ENCODE data around the gene MMP3. TPM values are rescaled to one million over a fixed set of nuclear protein-coding genes. Genes with fewer than 3 reads are reported as not detected.

The MMP3 gene
- total RNA-seq, 1 experiment from 2014 or later, result not detected

DNA sequence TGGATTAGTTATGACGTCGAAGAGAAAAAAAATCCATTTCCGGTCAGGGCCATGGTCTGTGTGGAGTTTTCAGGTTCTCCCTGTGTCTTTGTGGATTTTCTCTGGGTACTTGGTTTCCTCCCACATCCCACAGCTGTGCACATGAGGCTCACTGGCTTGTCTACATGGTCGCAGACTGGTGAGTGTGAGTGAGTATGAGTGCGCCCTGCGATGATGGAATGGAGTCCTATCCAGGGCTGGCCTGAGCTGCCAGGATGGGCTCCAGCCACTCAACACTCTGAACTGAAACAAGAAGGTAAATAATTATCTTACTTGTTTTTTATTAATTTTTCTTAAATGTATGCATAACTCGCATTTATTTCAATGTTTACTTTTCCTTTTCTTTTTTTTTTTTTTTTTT lies 10.8 kb downstream of the MMP3 start:
- DNase-seq (ENCODE audit: low spot score), result no peak

DNA sequence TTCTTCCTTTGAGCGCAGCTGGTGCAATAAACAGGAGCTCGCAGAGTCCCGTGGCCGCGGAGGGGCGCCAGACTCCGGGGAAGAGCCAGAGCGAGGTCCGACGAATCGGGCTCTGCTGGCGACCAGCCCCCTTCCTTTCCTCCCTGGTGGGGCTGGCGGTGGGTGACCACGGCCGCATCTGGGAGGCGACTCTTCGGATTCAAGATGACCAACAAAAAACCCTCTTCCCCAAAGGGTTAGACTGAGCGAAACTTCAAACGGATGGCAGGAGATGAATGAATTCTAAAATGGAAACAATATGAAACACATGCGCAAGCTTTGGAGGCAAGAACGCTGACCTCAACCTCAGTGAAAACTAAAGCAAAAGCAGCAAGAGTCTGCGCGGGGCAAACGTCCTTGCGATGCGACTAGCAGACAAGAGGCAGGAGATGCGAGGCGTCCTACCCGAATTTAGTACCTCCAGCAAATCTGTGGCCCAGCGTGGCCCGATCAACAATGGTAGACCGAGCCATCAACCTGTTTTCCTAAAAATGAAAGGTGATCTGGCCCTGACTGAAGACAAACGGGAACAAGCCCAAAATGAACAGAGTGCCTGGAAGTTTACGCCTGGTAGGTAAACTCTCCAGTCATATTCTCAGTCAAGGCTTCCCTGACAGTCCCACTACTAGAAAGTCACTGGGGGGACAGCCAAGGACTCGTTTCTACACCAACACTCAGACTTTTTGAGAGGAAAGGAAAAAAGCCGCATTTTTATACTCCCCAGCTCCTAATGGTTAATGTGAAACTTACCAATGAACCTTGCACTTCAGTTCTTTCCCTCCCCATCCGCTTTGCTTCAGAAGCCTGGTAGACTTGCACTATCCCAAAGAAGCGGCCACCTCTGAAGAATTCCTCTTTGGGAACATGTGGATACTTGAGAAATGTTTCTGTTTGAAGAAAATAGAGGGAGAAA lies 11.6 kb downstream of the MMP3 start:
- no peak for DNase-seq (ENCODE audit: low spot score)

DNA sequence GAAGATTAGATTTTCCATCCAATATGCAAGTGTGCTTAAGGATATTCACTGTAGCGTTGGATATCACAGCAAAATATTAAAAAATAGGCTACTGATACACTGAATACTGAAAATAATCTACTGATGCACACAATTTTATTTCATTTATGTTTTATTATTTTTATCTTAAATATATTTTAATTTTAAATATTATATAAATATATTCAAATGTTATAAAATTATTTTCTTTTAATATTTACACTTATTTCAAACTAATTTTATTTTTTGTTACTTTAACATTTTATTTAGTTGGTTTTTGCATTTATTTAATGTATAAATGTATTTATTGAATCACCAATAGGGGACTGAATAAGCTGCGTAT lies 12.3 kb downstream of the MMP3 start:
- no peak for DNase-seq (ENCODE audit: low spot score)

DNA sequence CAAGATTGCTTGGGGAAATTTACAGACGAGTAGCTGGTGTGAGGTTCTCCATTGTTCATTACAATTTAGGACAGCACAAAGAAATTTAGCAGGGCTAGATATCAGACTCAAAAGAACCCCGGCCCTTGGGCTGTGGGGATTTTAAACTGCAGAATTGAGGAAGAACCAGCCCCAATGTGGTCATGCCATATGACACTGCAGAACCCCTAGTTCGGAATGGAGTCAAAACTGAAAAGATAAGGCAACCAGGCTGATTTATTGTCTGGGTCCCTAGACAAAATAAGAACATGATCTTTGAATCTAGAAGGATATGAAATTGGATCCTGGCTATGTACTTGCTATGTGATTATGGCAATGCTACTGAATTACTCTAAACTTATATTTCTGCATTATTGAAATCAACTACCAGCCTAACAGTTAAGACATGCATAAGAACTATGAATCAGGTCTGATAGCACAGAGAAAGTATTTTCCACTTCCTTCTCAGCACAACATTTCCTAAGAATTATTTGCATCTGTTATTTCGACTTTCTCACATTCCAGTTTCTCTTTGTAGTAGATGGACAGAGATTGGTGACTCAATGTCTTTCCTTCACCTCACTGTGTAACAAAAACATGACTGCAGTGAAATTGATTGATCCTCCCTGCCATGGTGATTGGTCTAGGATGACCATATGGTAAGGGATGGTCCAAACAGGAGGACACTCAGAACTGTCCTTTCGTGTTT lies 13.2 kb downstream of the MMP3 start:
- DNase-seq (ENCODE audit: low spot score), result no peak

DNA sequence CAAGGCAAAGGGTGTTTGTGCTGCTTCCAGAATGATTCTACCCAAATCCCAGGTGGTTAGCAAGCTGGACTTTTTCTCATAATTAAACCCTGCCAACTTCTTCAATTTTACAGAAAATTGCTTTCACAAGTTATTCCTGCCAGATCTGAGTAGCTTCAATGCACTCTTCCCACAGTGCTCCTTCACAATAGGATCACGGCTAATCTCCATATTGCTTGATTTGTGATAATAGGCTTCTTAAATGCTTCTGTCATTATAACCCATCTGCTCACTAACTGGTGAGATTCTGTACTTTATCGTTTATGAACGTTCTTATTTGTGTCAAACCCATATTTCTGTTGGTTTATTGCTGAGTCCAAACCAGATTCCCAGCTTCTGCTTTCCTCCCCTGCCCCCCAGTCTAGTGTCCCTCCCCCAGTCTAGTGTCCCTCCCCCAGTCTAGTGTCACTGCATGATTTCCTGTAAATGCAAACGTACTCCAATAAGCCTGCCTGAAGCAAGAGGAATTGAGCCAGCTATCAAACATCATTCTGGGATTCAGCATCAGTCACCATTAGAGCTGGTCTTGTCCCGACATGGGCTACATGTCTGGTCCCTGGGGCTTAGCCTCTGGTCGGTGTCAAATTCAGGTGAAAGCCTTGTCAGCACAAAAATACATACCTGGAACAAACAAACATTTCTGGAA lies 14.0 kb downstream of the MMP3 start:
- no peak for DNase-seq (ENCODE audit: low spot score)

DNA sequence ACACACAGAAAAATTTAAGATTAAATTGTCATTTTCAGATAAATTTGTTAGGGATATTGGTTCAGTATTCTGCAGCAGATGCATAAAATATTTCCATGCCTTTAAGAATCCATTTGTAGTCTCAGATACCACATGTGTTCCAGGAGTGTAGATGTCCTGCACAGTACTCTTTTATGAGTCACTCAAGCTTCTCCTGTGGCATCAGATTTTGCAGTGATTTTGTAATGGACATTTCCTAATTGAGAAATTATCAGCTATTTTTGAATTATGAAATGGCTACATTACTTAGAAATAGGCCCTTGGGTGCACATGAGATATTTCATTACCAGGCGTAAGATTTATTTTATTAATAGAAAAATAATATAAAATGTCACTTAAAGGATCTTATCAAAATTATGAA lies 18.9 kb downstream of the MMP3 start:
- DNase-seq (ENCODE audit: low spot score), result no peak

DNA sequence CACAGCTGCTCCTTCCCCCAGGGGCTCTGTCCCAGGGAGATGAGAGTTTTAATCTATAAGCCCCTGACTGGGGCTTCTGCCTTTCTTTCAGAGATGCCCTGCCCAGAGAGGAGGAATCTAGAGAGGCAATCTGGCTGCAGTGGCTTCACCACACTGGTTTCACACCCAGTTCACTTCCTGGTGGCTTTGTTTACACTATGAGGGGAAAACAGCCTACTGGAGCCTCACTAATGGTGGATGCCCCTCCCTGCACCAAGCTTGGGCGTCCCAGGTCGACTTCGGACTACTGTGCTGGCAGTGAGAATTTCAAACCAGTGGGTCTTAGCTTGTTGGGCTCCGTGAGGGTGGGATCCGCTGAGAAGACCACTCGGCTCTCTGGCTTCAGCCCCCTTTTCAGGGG lies 23.9 kb downstream of the MMP3 start:
- no peak for DNase-seq (ENCODE audit: low spot score)

DNA sequence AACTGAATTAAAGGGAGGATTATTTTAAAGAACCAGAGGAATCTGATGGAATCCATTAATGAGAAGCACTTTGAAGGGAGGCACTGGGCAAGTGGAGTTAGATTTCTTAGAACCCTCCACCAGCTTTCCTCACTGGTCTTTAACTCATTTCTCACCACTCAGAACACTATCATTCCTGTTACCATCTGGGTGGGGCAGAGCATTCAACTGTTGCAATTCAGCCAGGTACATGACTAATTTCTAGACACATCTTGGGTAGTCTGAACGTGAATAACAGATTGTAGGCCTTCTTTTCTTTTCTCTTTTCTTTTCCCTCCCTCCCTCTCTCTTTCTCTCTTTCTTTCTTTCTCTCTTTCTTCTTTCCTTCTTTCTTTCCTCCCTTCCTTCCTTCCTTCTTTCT lies 29.9 kb downstream of the MMP3 start:
- DNase-seq (ENCODE audit: low spot score), result no peak

DNA sequence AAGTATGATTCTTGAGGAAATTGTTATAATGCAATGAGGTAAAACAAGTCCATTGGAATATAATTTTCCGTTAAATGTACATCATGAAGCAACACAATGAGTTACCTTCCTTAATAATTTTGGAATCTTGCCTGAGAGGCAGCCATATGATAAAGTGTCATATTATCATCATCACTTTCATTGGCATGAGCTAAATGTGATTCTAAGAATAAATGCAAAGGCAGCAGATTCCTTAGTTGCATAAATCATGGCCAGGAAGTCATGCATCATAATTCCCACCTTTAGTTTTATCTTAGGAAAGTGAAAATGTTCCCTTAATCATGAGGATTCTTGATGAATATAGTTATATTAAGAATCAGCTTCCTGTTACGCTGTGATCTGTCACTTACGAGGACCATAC lies 31.2 kb downstream of the MMP3 start:
- no peak for DNase-seq (ENCODE audit: low spot score)

DNA sequence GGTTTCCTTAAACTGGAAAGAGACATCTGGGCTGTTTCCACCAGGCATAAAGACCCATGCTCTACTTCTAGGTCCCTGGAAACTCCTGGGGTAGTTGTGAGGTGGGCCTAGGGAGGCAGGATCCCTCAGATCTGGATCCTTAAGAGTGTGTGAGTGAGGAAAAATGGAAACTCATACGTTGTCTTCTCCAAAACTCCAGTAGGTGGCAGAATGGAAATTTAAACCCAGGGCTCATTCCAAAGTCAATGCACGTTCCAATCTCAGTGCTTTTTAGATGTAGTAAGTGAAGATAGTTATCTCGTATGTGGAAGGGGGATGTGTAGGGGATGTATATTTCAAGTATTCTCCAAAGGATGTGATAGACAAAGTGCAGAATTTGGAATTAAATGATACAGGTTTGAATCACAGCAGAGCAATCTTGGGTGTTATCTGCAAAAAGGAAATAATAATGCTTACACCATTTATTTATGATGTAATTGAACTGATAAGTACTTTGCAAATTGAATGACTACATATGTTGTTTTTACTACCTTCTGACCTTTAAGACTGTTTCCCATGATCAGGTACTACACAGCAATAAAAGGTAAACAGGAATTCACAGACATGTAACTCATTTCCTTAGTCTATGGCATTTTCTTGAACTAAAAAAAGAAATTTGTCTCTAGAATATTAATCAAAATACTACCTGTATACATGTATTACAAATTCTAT lies 32.3 kb downstream of the MMP3 start:
- peak; percentile 62 for DNase-seq (ENCODE audit: low spot score)

DNA sequence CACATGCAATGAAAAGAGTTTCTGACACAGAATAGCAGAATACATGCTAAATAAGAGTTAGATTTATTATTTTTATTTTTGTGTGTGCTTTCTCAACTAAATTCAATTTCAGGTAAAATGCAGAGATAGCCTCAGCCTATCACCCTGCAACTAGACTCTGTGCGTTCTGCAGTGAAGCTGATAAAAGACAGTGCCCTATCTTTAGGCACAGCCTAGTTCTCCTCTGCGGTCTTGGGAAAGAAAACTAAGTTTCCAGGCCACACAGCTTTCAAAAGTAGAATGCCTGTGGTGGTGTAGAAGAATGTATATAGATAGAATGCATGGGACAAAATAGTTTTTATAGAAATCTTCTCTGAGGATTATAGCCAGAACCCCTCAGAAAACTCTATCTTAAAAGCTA lies 33.4 kb downstream of the MMP3 start:
- DNase-seq (ENCODE audit: low spot score), result no peak

DNA sequence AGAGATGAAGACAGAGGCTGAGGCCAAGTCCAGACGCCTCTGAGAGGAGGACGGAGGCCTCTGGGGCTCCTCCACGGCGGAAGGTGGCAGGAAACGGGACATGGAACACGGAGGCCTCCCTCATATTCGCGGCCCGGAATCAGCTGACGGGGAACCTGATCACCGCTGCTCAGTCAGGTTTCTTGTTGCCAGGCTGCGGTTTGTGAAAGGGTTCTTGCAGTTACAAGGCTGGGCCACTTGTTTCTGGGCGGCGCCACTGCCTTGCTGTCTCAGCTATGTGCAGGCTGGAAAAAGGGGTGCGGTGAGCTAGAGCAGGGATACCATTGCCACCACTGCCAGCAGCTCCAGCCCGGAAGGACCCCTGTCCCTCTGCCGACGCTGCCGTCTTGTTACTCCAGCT lies 35.5 kb downstream of the MMP3 start:
- DNase-seq (ENCODE audit: low spot score), result peak; percentile 78

DNA sequence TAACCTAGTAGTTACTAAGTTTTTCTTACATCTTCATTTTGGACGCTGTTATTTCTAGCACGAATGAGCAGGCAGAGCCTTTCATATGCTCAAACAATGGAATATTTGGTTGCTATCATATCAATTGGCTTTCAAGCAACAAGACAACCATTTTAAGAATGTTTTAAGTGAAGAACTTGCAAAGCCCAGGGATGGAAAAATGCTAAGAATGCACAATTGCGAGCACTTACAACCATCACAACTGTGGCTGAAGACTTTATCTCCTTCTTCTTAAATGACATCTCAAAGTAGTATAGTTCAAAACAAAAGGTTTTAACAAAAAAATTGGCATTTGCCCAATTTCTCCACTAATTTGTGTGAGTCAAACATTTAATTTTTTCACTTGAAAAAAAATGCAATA lies 37.1 kb downstream of the MMP3 start:
- no peak for DNase-seq (ENCODE audit: low spot score)

DNA sequence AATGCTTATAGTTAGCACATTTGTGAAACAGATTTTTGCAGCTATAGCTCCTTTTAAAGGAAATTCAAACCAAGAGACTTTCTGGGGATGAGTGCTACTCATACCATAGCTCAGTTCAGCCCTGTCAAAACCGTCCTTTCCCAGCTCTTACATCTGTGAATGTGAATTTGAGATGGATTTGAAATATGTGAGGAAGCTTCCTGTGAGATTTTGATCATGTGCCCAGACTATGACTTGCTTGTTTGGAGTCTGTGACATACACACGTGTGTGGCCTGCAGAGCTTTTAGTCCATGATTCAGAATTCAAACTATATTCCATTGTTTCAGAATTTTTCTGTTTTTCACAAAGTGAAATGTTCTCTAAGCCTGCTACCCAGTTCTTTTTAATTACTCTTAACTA lies 41.1 kb downstream of the MMP3 start:
- DNase-seq (ENCODE audit: low spot score), result no peak

DNA sequence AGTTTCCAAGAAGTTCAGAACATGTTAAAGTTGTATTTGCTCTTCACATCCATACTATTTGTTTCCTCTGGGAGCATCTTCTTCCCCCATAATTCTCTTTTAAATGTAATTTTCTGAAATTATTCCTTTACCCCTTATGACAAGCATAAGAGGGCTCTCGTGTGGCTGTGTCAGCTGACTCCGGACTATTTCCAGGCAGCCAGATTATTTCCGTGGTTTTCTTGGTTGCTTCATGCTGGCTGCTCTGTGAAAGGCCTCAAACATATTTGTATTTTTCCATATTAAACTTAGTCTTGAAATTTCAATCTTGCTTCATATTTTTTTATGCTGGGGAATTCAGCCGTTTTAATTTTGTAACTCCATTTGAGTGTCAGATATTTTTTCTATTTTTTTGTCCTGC lies 42.6 kb downstream of the MMP3 start:
- DNase-seq (ENCODE audit: low spot score), result no peak

DNA sequence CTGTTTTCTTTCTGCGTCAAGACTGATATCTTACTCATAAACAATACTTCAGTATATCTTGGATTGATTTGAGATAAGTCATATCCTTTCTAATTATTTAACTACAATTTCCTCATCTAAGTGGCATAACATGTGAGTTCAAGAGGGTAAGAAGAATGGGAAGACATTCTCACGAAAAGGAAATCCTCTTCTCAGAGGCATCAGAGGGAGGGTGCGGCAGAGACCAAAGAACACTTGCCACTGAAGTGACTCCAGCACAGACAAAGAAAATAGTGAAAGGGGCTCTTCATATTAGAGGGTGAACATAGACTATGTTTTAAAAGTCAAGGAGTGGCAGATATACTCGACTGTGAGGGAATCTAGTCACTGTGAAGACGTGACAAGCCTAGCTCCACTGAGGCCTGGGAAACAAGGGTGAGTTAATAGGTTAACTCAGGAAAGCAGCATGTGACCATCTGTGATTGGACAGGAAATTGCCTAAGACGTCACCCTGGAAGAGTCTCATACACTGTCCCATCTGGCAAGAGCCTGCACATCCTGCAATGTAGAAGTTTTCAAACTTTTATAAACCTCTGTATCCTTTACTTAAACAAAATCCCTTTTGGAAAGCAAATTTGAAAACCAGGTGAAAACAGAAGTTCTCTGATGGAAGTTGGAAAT lies 43.6 kb downstream of the MMP3 start:
- no peak for DNase-seq (ENCODE audit: low spot score)

DNA sequence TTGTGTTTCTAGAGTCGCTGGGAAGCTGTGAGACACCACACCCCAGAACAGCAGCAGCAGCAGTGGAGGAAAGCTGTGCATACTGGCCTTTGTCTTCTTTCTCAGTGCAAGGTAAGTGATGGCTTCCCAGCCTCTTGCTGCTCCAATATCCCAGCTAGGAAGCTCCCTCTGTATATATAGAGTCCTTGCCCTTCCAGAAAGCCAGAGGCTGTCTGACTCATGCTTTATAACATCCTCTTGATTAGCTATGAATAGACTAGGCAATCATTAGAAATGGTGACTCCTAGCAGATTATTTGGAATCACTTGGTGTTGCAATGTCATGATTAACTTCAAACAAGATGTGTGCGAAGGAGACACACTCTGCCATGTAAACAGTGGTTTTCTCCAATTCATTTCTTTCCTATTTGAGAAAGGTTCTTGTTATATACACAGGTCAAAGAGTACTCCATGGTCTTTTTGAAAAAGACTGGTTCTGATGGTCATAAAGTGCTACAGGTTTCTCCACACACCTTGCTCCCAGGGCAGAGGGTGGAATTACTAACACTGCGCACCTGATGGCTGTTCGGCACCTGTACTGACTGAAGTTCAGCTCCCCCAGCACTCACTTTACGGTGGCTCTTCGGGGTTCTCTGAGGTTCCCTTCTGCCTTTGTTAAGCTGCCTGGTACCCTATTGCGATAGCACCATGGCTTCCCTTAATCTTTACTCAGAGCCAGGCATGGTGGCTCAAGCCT lies 45.2 kb downstream of the MMP3 start, which contains the start of gene MMP1:
MMP1 (minus strand) TSS at position 149 of the 735 bp plus-strand sequence; CDS start at position 81, 68 bp downstream.
- DNase-seq (ENCODE audit: low spot score), result no peak

DNA sequence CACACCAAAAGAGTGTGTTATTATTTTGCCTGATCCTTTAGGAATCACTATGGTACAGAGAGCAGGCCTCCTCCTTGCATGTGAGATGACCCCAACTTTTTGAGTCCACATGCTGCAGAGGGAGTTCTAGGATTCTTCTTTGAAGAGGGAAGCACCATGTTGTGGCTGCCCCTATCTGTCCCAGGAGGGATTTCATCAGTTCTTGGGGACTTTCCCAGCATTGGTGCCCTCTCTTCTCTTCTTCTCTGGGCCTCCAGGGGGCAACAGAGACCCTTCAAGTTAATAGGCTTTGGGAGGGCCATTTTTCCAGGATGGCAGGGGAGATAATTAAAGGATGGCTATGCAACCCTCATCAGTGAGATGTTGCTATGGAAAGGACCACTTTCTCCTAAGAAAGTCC lies 49.0 kb downstream of the MMP3 start:
- DNase-seq (ENCODE audit: low spot score), result peak; percentile 65

DNA sequence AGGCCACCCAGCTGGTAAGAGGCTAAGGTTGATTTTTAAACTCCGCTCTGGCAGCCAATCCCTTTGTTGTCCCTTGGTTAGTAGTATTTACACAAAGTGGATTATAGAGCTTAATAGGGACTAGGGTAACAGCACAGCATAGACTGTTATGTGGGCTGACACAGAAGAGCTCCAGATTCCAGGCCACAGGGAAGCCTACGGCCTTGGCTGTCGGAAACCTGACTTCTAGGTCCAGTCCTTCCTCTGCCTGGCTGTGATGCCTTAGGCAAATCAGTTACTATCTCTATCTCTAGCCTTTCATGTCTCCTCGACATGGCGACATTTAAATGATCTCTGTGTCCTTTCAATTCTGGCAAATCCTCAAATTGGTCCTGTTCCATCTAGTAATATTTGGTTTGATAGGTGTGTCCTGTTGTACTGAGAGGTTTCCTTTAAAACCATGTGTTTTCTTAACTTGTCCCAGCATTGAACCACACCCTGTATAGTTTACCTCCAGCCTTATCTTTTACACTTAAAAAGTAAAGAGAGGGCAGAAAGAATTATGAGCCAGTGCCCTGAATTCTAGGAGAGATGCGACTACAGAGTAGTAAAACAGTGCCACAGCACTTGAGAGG lies 49.6 kb downstream of the MMP3 start:
- DNase-seq (ENCODE audit: low spot score), result no peak

DNA sequence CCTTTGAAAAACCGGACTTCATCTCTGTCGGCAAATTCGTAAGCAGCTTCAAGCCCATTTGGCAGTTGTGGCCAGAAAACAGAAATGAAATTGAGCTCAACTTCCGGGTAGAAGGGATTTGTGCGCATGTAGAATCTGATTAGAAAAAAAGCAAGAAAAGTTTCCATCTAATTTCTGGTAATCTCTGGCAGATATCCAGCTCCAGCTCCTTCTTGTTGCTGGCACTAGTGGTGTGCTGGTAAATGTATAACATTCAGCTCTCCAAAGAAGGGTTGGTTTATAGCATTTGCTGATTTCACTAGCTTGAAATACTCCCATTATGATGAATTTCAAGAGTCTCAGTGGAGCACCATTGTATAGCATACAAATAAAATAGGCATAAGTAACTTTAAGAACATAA lies 50.8 kb downstream of the MMP3 start:
- no peak for DNase-seq (ENCODE audit: low spot score)

Measured in HT-29 (cell line).